GM23338 (cell line): Measurements from ENCODE around the gene FOXL2. TPM values are rescaled to one million over a fixed set of nuclear protein-coding genes. Genes with fewer than 3 reads are reported as not detected.

Source experiments
- ATAC-seq: fragments of 200-7000 bp; cut with Tn5 transposase; 3 replicates; pipeline ENCODE4 v1.9.1; 2020
- DNase-seq: peaks from one replicate; pipeline ENCODE4 v3.0.0-alpha.2; 2015; ENCODE audit warnings: low spot score
- H2AFZ ChIP-seq: fragments of 200-600 bp; sonication (generic); 2 replicates; pipeline ENCODE4 v1.8.0; 2016; ENCODE audit warnings: antibody characterized with exemption, mild to moderate bottlenecking, moderate library complexity
- H3F3A ChIP-seq: fragments of 200-600 bp; sonication (generic); replicated peaks from 2 replicates; pipeline ENCODE4 v1.8.0; 2017; ENCODE audit warnings: antibody characterized with exemption, mixed run types, low read depth
- H3K27ac ChIP-seq: fragments of 200-600 bp; sonication (generic); 2 replicates; pipeline ENCODE4 v1.6.1; 2016; ENCODE audit warnings: low read depth
- H3K27me3 ChIP-seq: fragments of 200-600 bp; sonication (generic); 2 replicates; pipeline ENCODE4 v1.8.0; 2016; ENCODE audit warnings: mild to moderate bottlenecking, mixed run types, moderate library complexity; ENCODE audit not compliant: insufficient read depth
- H3K36me3 ChIP-seq: fragments of 200-600 bp; sonication (generic); 2 replicates; pipeline ENCODE4 v1.8.0; 2016; ENCODE audit warnings: mild to moderate bottlenecking; ENCODE audit not compliant: insufficient read depth
- H3K4me1 ChIP-seq: fragments of 200-600 bp; sonication (generic); 2 replicates; pipeline ENCODE4 v1.8.0; 2016; ENCODE audit warnings: mild to moderate bottlenecking, moderate library complexity; ENCODE audit not compliant: insufficient read depth
- H3K4me2 ChIP-seq: fragments of 200-600 bp; sonication (generic); 2 replicates; pipeline ENCODE4 v1.7.1; 2017; ENCODE audit warnings: mixed run types
- H3K4me3 ChIP-seq: fragments of 200-600 bp; sonication (generic); 2 replicates; pipeline ENCODE4 v1.6.1; 2016; ENCODE audit warnings: mixed run types
- H3K79me2 ChIP-seq: fragments of 200-600 bp; sonication (generic); replicated peaks from 2 replicates; pipeline ENCODE4 v1.8.0; 2017; ENCODE audit warnings: mild to moderate bottlenecking; ENCODE audit not compliant: insufficient read depth
- H3K9me2 ChIP-seq: fragments of 200-600 bp; sonication (generic); 2 replicates; pipeline ENCODE4 v1.8.0; 2017; ENCODE audit not compliant: insufficient read depth
- H4K20me1 ChIP-seq: fragments of 200-600 bp; sonication (generic); replicated peaks from 2 replicates; pipeline ENCODE4 v1.8.0; 2017; ENCODE audit warnings: mild to moderate bottlenecking; ENCODE audit not compliant: insufficient read depth
- H3K27ac Mint-ChIP-seq: 2 replicates; pipeline ENCODE4 v1.8.0; 2020; ENCODE audit warnings: inconsistent platforms, mild to moderate bottlenecking, moderate library complexity, mixed read lengths
- H3K27me3 Mint-ChIP-seq: 3 replicates; pipeline ENCODE4 v1.8.0; 2022; ENCODE audit warnings: low read depth, mild to moderate bottlenecking, moderate library complexity, mixed read lengths, inconsistent platforms; ENCODE audit not compliant: insufficient read depth, poor library complexity
- H3K36me3 Mint-ChIP-seq: 3 replicates; pipeline ENCODE4 v1.8.0; 2021; ENCODE audit warnings: low read depth, mild to moderate bottlenecking, inconsistent platforms, moderate library complexity, mixed read lengths
- H3K4me1 Mint-ChIP-seq: 3 replicates; pipeline ENCODE4 v1.8.0; 2020; ENCODE audit warnings: mild to moderate bottlenecking, inconsistent platforms, mixed read lengths
- H3K4me3 Mint-ChIP-seq: 3 replicates; pipeline ENCODE4 v1.8.0; 2021; ENCODE audit warnings: moderate library complexity, mild to moderate bottlenecking, inconsistent platforms, mixed read lengths
- H3K9me3 Mint-ChIP-seq: 3 replicates; pipeline ENCODE4 v1.8.0; 2020; ENCODE audit warnings: moderate library complexity, mild to moderate bottlenecking, inconsistent platforms, mixed read lengths
- CREB1 ChIP-seq: fragments of 250-450 bp; sonication (Bioruptor Pico); IDR thresholded peaks from 2 replicates; pipeline ENCODE4 v1.5.0; 2020; ENCODE audit warnings: low read depth, mild to moderate bottlenecking, moderate library complexity
- CTCF ChIP-seq, 2 experiments: fragments of 200-600 bp in 1 of 2; sonication (generic) in 1 of 2; conservative IDR thresholded peaks; 2 replicates each; pipeline versions ENCODE4 v1.5.1 to v1.6.1; 2016 to 2017; ENCODE audit warnings: antibody characterized with exemption in 2 of 2, low read depth in 2 of 2, mild to moderate bottlenecking in 2 of 2, moderate library complexity in 1 of 2
- ETS1 ChIP-seq: IDR thresholded peaks from 2 replicates; pipeline ENCODE4 v1.6.1; 2016; ENCODE audit warnings: antibody characterized with exemption
- EZH2 ChIP-seq: fragments of 200-600 bp; sonication (generic); IDR thresholded peaks from one replicate; pipeline ENCODE4 v1.8.0; 2017; ENCODE audit warnings: antibody characterized with exemption, mild to moderate bottlenecking, low read depth; ENCODE audit not compliant: unreplicated experiment
- EZH2phosphoT487 ChIP-seq: fragments of 200-600 bp; sonication (generic); IDR thresholded peaks from one replicate; pipeline ENCODE4 v1.8.1; 2018; ENCODE audit warnings: antibody characterized with exemption; ENCODE audit not compliant: unreplicated experiment
- JUNB ChIP-seq: IDR thresholded peaks from one replicate; pipeline ENCODE4 v1.6.1; 2016; ENCODE audit warnings: antibody characterized with exemption; ENCODE audit not compliant: unreplicated experiment
- NANOG ChIP-seq: IDR thresholded peaks from 2 replicates; pipeline ENCODE4 v1.6.1; 2016; ENCODE audit warnings: antibody characterized with exemption, borderline replicate concordance
- POLR2AphosphoS5 ChIP-seq: IDR thresholded peaks from 2 replicates; pipeline ENCODE4 v1.6.1; 2016; ENCODE audit warnings: antibody characterized with exemption, low read depth
- REST ChIP-seq: IDR thresholded peaks from one replicate; pipeline ENCODE4 v1.6.1; 2018; ENCODE audit warnings: antibody characterized with exemption; ENCODE audit not compliant: unreplicated experiment
- STAT1 ChIP-seq: IDR thresholded peaks from one replicate; pipeline ENCODE4 v1.6.1; 2016; ENCODE audit warnings: antibody characterized with exemption; ENCODE audit not compliant: unreplicated experiment
- ZNF114 ChIP-seq: fragments of 250-450 bp; sonication (Bioruptor Pico); IDR thresholded peaks from 2 replicates; pipeline ENCODE4 v1.5.0; 2020; ENCODE audit warnings: mild to moderate bottlenecking, moderate library complexity
- ZNF331 ChIP-seq: fragments of 250-450 bp; sonication (Bioruptor Pico); IDR thresholded peaks from 2 replicates; pipeline ENCODE4 v1.5.0; 2020; ENCODE audit warnings: low read depth, mild to moderate bottlenecking, moderate library complexity
- ZNF462 ChIP-seq: fragments of 250-450 bp; sonication (Bioruptor Pico); IDR thresholded peaks from 2 replicates; pipeline ENCODE4 v1.5.0; 2020; ENCODE audit warnings: mild to moderate bottlenecking, moderate library complexity
- polyA plus RNA-seq: library from polyadenylated mRNA; unstranded; fragments of >200 nt; fragmentation: Nextera tagmentation; extraction: Ambion mirVana; gene quantifications from 2 replicates; pipeline ENCODE4 v1.2.1, GENCODE V29; 2016
- total RNA-seq: library from RNA; depleted of rRNA; stranded (reverse); fragments of >200 nt; shearing (Covaris generic); gene quantifications from 2 replicates; pipeline ENCODE4 v1.2.3, GENCODE V29; 2014

Gene FOXL2
- total and polyA plus RNA-seq, 2 experiments from 2014 or later = 0.89 to 3.5 TPM

GRCh38 chr3:138912237-138912636 lies 34.7 kb downstream of the FOXL2 start:
- Histone ChIP-seq H3K27me3 (0 out of 2 replicates have a peak, but pooled peaks cover 4% of the 10 kb centered on the region), H4K20me1 (no peaks in the 10 kb centered on the region), H3K4me3 (no peak overlapping the region), H2AFZ (no peak overlapping the region), H3K36me3 (no peaks in the 10 kb centered on the region), H3F3A (no peaks in the 10 kb centered on the region), H3K4me2 (no peak overlapping the region), H3K79me2 (no peaks in the 10 kb centered on the region), H3K9me2 (no peaks in the 10 kb centered on the region), H3K27ac (no peak overlapping the region), H3K4me1 (no peaks in the 10 kb centered on the region)
- DNase-seq (no peak), ATAC-seq (no peak)
- Mint-ChIP-seq H3K27me3 (peaks cover 8% of the 10 kb centered on the region), H3K4me1 (peaks cover 3% of the 10 kb centered on the region; the same call in 2 of the 3 replicates), H3K4me3 (no peak overlapping the region), H3K9me3 (no peaks in the 10 kb centered on the region), H3K36me3 (no peaks in the 10 kb centered on the region), H3K27ac (no peak overlapping the region)
- TF ChIP-seq EZH2 (no peak), ETS1 (no peak), REST (no peak), NANOG (no peak), JUNB (no peak), ZNF114 (CRISPR knock-in tag) (no peak), POLR2AphosphoS5 (no peak), STAT1 (no peak), CREB1 (CRISPR knock-in tag) (no peak), EZH2phosphoT487 (no peak), CTCF (conservative IDR thresholded peaks at IDR 0.05; ENCODE audit: low read depth in 2 of 2) (no peak), ZNF331 (CRISPR knock-in tag) (no peak), ZNF462 (CRISPR knock-in tag) (no peak)
